Lower lobe of right lung (tissue), 2 donors: ENCODE measurements around the gene FAM124B. TPM values are rescaled to one million over a fixed set of nuclear protein-coding genes. Genes with fewer than 3 reads are reported as not detected.

Experiments used
- ATAC-seq, 2 donors: fragments of 200-7000 bp; cut with Tn5 transposase; one replicate each; pipeline ENCODE4 v1.9.1; 2020 to 2022; ENCODE audit warnings: mild to moderate bottlenecking in 2 of 2, moderate library complexity in 2 of 2
- DNase-seq: peaks from one replicate; pipeline ENCODE4 v3.0.0-alpha.2; 2020
- H3K27ac ChIP-seq: fragments of 200-600 bp; one replicate; pipeline ENCODE4 v1.8.0; 2022
- H3K27me3 ChIP-seq: fragments of 200-600 bp; one replicate; pipeline ENCODE4 v1.8.0; 2022; ENCODE audit warnings: low read depth
- H3K36me3 ChIP-seq: fragments of 200-600 bp; one replicate; pipeline ENCODE4 v1.8.0; 2022; ENCODE audit warnings: mild to moderate bottlenecking
- H3K4me1 ChIP-seq: fragments of 200-600 bp; one replicate; pipeline ENCODE4 v1.8.0; 2022
- H3K4me3 ChIP-seq: fragments of 200-600 bp; one replicate; pipeline ENCODE4 v1.8.0; 2022; ENCODE audit warnings: mild to moderate bottlenecking
- H3K9me3 ChIP-seq: fragments of 200-600 bp; one replicate; pipeline ENCODE4 v1.8.0; 2022
- CTCF ChIP-seq: fragments of 200-600 bp; IDR thresholded peaks from one replicate; pipeline ENCODE4 v1.8.0; 2022; ENCODE audit warnings: antibody characterized with exemption, mild to moderate bottlenecking
- intact Hi-C: fragments of 100-400 bp; cut with DNase I; formaldehyde crosslinking; loops from one replicate; pipeline ENCODE4 v1.11.0; 2022
- total RNA-seq: library from RNA; stranded (reverse); fragmentation: NEBNext Ultra II Directional; extraction: Animal tissue kit (Norgen Biotek cat#: 25700); gene quantifications from one replicate; pipeline ENCODE4 v1.2.1, GENCODE V29; 2021
- donor health status: DM: no; HTN: yes; CAD: no; lungs with severe emphysema.

FAM124B gene
- total RNA-seq, 1 donor from 2014 or later, result 4.8 TPM

GRCh38 chr2:224433442-224433841, 31.5 kb upstream of the FAM124B start:
- Histone ChIP-seq H3K4me3 (no peak overlapping the region), H3K4me1 (no peaks in the 10 kb centered on the region), H3K27me3 (no peaks in the 10 kb centered on the region), H3K36me3 (no peaks in the 10 kb centered on the region), H3K27ac (no peak overlapping the region), H3K9me3 (no peaks in the 10 kb centered on the region)
- DNase-seq (no peak), ATAC-seq (no peak)
- intact Hi-C loops, result no loop called here
- TF ChIP-seq CTCF, result no peak

GRCh38 chr2:224432003-224432579, 30.2 kb upstream of the FAM124B start:
- no peak for ATAC-seq
- Histone ChIP-seq H3K36me3 (no peaks in the 10 kb centered on the region), H3K9me3 (no peaks in the 10 kb centered on the region), H3K4me3 (no peak overlapping the region), H3K4me1 (no peaks in the 10 kb centered on the region), H3K27me3 (no peaks in the 10 kb centered on the region), H3K27ac (no peak overlapping the region)
- DNase-seq, result no peak
- TF ChIP-seq CTCF, result no peak
- intact Hi-C loops, result no loop called here

- Histone ChIP-seq H3K27ac (no peak overlapping the region), H3K4me1 (no peaks in the 10 kb centered on the region), H3K27me3 (no peaks in the 10 kb centered on the region), H3K36me3 (no peaks in the 10 kb centered on the region), H3K4me3 (no peak overlapping the region), H3K9me3 (no peaks in the 10 kb centered on the region)
- intact Hi-C loops, result no loop called here
- ATAC-seq, result no peak
- no peak for TF ChIP-seq CTCF
- DNase-seq, result no peak
These were observed 27.5 kb upstream of the FAM124B start for GRCh38 chr2:224429441-224429810.

GRCh38 chr2:224428787-224429440, 27.0 kb upstream of the FAM124B start:
- no peak for TF ChIP-seq CTCF
- Histone ChIP-seq H3K36me3 (no peaks in the 10 kb centered on the region), H3K4me1 (no peaks in the 10 kb centered on the region), H3K27me3 (no peaks in the 10 kb centered on the region), H3K4me3 (no peak overlapping the region), H3K9me3 (no peaks in the 10 kb centered on the region), H3K27ac (no peak overlapping the region)
- ATAC-seq (no peak), DNase-seq (no peak)
- intact Hi-C loops, result no loop called here

GRCh38 chr2:224427471-224427870, 25.6 kb upstream of the FAM124B start:
- no peak for DNase-seq
- intact Hi-C loops, result no loop called here
- Histone ChIP-seq H3K9me3 (no peaks in the 10 kb centered on the region), H3K36me3 (no peaks in the 10 kb centered on the region), H3K27me3 (no peaks in the 10 kb centered on the region), H3K4me3 (no peak overlapping the region), H3K27ac (no peak overlapping the region), H3K4me1 (no peaks in the 10 kb centered on the region)
- ATAC-seq, result no peak
- no peak for TF ChIP-seq CTCF
